ENCODE data around the gene RBMS1. TPM values are rescaled to one million over a fixed set of nuclear protein-coding genes. Genes with fewer than 3 reads are reported as not detected.
"Not testable (repeated sequence)": the region's sequence is repeated elsewhere in the genome, so short reads cannot be mapped to it uniquely, and the experiment has no call there.

Gene RBMS1
- total RNA-seq, 1 experiment from 2014 or later, result 65.4 TPM

DNA sequence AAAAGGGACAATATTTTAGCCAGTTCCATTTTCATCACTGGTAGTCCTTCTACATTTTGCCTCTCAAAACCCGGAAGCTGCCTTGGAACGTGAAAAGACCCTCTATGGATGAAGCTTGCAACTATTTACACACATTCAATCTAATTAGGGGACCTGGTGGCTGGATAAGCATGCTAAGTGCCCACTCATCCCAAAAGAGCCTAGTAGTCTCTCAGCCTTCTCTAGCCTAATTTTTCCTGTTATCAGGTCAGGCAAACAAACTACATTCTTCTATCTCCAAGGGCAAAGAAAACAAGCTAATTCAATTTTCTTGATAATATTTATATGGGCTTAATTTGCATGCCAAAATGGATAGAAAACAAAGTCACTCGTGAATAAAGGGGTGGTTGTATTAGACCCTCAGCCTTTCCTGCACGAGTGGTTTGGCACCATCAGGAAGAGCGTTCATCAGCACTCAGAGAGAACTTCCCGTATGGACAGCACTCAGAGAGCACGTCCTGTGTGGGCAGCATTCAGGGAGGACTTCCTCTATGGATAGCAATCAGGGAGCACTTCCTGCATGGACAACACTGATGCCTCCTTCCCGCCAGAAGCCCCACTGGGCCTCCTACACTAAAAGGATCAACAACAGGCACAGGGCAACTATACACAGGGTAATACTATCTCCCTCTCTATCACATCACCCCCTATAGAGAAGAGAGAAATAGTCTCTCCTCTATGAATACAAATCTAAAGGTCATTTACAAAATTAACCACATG, 122.2 kb downstream of the RBMS1 start:
- no TSS peak for BruUV-seq (replicated peaks)
- POLR2A ChIA-PET, result interaction anchor here (0.5 to 2.0 kb wide), 4 partner anchors 8 to 31 kb away, joined by 3 to 7 read pairs (median 4); no protein-coding TSS in a partner anchor
- DNase-seq (ENCODE audit: unreplicated experiment), result no peak
- TF ChIP-seq CTCF (IDR thresholded peaks at IDR 0.05; ENCODE audit: unreplicated experiment), result no peak
- Mint-ChIP-seq H3K36me3 (ENCODE audit: insufficient read depth, unreplicated experiment) (peaks cover 20% of the 10 kb centered on the region), H3K27me3 (ENCODE audit: insufficient read depth, unreplicated experiment) (no peaks in the 10 kb centered on the region), H3K9me3 (ENCODE audit: unreplicated experiment) (peaks cover 8% of the 10 kb centered on the region), H3K4me3 (ENCODE audit: unreplicated experiment) (no peak overlapping the region), H3K27ac (ENCODE audit: low read depth, unreplicated experiment) (no peak overlapping the region), H3K4me1 (ENCODE audit: insufficient read depth, unreplicated experiment) (peaks cover 51% of the 10 kb centered on the region)
- CTCF ChIA-PET, result interaction anchor here (0.6 to 1.6 kb wide), 4 partner anchors 16 to 35 kb away, joined by 3 to 4 read pairs (median 4); no protein-coding TSS in a partner anchor
- intact Hi-C loops (cut with micrococcal nuclease), result no loop called here

- CTCF ChIA-PET, result interaction anchor here (0.5 to 1.6 kb wide), 2 partner anchors 37 to 66 kb away, joined by 3 read pairs; no protein-coding TSS in a partner anchor
- POLR2A ChIA-PET, result interaction anchor here (0.6 to 2.0 kb wide), 7 partner anchors 11 to 58 kb away, joined by 3 to 7 read pairs (median 4); no protein-coding TSS in a partner anchor
Observed at GRCh38 chr2:160368988-160369930, 124.3 kb downstream of the RBMS1 start.

DNA sequence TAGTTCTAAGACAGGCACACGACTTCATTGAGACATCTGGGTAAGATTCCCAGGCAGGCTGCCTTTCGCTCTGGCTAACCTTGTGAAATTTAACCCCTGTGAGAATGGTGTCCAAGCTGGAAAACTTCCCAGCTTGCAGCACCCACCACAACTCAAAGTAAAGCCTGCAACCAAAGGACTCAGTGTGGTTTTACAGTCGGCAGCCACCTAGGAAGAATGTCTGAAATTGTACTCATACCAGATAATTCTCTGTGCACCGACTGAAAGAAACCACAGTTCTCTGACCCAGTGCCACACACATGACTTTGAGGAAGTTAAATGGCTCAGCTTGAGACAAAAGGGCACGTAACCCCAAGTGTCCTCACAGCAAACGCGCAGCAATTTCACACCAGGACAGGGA, 125.7 kb downstream of the RBMS1 start:
- Mint-ChIP-seq H3K9me3 (ENCODE audit: unreplicated experiment) (no peaks in the 10 kb centered on the region), H3K36me3 (ENCODE audit: insufficient read depth, unreplicated experiment) (peaks cover 35% of the 10 kb centered on the region), H3K4me3 (ENCODE audit: unreplicated experiment) (peak overlapping the region; percentile 36), H3K27ac (ENCODE audit: low read depth, unreplicated experiment) (peak overlapping the region; percentile 68), H3K4me1 (ENCODE audit: insufficient read depth, unreplicated experiment) (peaks cover 51% of the 10 kb centered on the region), H3K27me3 (ENCODE audit: insufficient read depth, unreplicated experiment) (no peaks in the 10 kb centered on the region)
- TF ChIP-seq CTCF (IDR thresholded peaks at IDR 0.05; ENCODE audit: unreplicated experiment), result no peak
- BruUV-seq (replicated peaks), result no TSS peak
- intact Hi-C loops (cut with micrococcal nuclease), result no loop called here
- DNase-seq (ENCODE audit: unreplicated experiment), result peak; percentile 89
- ChIA-PET CTCF (interaction anchor here (1.4 to 2.6 kb wide), 2 partner anchors 9 kb away, joined by 3 to 10 read pairs; no protein-coding TSS in a partner anchor), POLR2A (interaction anchor here (0.7 to 1.8 kb wide), 4 partner anchors 16 to 223 kb away, joined by 3 to 7 read pairs (median 4); no protein-coding TSS in a partner anchor)

More at GRCh38 chr2:160368988-160369930, 124.3 kb downstream of the RBMS1 start:
- H3K4me1 Mint-ChIP-seq (ENCODE audit: insufficient read depth, unreplicated experiment), result peaks cover 52% of the 10 kb centered on the region
- H3K36me3 Mint-ChIP-seq (ENCODE audit: insufficient read depth, unreplicated experiment), result peaks cover 34% of the 10 kb centered on the region
- no peak for DNase-seq (ENCODE audit: unreplicated experiment)
- no peak overlapping the region for H3K4me3 Mint-ChIP-seq (ENCODE audit: unreplicated experiment)
- intact Hi-C loops (cut with micrococcal nuclease), result no loop called here
- H3K27ac Mint-ChIP-seq (ENCODE audit: low read depth, unreplicated experiment), result peak overlapping the region; percentile 68
- no TSS peak for BruUV-seq (replicated peaks)
- no peak for TF ChIP-seq CTCF (IDR thresholded peaks at IDR 0.05; ENCODE audit: unreplicated experiment)
- H3K9me3 Mint-ChIP-seq (ENCODE audit: unreplicated experiment), result peaks cover 6% of the 10 kb centered on the region
- no peaks in the 10 kb centered on the region for H3K27me3 Mint-ChIP-seq (ENCODE audit: insufficient read depth, unreplicated experiment)

DNA sequence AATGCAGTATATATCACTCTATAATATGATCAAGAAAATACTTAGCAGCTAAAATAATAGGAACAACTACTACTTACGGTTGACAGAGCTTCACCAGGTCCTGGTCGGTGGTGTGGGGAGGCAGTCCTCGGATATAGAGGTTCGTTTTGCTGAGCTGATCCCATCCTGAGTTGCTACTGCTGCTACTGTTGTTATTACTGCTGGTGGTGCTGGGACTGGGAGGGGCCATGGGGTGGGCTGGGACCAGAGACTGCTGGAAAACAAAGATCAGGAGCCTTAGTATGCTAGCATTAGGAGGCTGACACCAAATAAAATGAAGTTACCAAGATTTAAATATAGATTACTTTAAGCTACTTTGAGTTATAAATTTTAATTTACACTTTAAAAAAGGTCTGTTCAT, 126.5 kb downstream of the RBMS1 start:
- intact Hi-C loops (cut with micrococcal nuclease); H3K27me3 Mint-ChIP-seq (ENCODE audit: insufficient read depth, unreplicated experiment); BruUV-seq (replicated peaks); DNase-seq (ENCODE audit: unreplicated experiment); H3K4me3 Mint-ChIP-seq (ENCODE audit: unreplicated experiment); H3K9me3 Mint-ChIP-seq (ENCODE audit: unreplicated experiment): not testable (repeated sequence)
- Mint-ChIP-seq H3K27ac (ENCODE audit: low read depth, unreplicated experiment) (peak overlapping the region; percentile 68), H3K36me3 (ENCODE audit: insufficient read depth, unreplicated experiment) (peaks cover 35% of the 10 kb centered on the region), H3K4me1 (ENCODE audit: insufficient read depth, unreplicated experiment) (peaks cover 44% of the 10 kb centered on the region)
- POLR2A ChIA-PET, result interaction anchor here (1.3 to 1.5 kb wide), 2 partner anchors 15 to 20 kb away, joined by 5 to 7 read pairs; no protein-coding TSS in a partner anchor
- CTCF ChIA-PET, result interaction anchor here (0.6 to 2.6 kb wide), 5 partner anchors 8 to 756 kb away, joined by 3 to 10 read pairs (median 4); no protein-coding TSS in a partner anchor
